Measurements from ENCODE around the gene NQO2. TPM values are rescaled to one million over a fixed set of nuclear protein-coding genes. Genes with fewer than 3 reads are reported as not detected.
A peak's percentile ranks its signal among the peaks of the same experiment; 100 is the strongest.

Gene NQO2
- total and polyA plus RNA-seq, 2 of the 13 experiments (the other 11 are each of a cell fraction or from before 2014, with no cell fraction given), result 32.2 to 56.5 TPM

DNA sequence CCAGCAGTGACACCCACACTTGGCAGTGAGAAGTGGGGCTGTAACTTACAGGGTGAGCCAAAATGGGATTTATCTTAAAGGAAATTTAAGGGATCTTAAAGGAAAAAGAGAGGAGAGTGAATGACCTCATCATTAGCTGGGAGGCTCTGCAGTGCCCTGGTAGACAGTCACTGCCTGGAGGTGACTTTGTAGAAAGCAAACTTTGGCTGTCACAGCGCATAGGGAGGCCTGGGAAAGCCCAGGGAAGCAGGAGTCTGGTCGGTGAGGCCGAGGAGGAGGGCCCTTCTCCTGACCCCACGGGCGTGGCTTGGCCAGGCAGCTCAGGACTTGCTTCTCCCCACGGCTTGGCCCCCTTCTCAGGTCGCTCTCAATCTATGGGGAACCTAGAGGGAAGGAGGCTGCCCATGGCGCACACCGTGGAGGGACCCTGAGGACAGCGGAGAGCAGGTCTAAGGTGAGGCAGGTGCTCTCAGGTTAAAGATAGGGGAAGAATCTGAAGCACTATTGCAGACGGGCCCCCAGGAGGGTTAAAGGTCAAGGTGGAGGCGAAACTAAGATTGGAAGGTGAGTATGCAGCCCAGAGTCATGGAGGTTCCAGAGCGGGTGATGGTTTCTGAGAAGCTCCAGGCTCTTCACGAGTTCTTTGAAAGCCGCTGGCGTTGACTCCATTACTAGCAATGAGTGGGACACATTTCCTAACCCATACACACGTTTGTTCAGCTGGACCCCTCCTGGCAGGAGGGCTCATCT, 53.0 kb downstream of the NQO2 start (continued):
- TF ChIP-seq, protein P1, sequence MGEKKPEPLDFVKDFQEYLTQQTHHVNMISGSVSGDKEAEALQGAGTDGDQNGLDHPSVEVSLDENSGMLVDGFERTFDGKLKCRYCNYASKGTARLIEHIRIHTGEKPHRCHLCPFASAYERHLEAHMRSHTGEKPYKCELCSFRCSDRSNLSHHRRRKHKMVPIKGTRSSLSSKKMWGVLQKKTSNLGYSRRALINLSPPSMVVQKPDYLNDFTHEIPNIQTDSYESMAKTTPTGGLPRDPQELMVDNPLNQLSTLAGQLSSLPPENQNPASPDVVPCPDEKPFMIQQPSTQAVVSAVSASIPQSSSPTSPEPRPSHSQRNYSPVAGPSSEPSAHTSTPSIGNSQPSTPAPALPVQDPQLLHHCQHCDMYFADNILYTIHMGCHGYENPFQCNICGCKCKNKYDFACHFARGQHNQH (CRISPR knock-in tag; IDR thresholded peaks at IDR 0.05), result peak; percentile 15; the same call in 1 of the 2 replicates
- TF ChIP-seq, protein P2, sequence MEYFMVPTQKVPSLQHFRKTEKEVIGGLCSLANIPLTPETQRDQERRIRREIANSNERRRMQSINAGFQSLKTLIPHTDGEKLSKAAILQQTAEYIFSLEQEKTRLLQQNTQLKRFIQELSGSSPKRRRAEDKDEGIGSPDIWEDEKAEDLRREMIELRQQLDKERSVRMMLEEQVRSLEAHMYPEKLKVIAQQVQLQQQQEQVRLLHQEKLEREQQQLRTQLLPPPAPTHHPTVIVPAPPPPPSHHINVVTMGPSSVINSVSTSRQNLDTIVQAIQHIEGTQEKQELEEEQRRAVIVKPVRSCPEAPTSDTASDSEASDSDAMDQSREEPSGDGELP (IDR thresholded peaks at IDR 0.05; ENCODE audit: borderline replicate concordance, low read depth), result peak; percentile 78
- TF ChIP-seq, protein P3, sequence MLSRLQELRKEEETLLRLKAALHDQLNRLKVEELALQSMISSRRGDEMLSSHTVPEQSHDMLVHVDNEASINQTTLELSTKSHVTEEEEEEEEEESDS (CRISPR knock-in tag; IDR thresholded peaks at IDR 0.05; ENCODE audit: borderline replicate concordance), result 0 out of 2 replicates have a peak, but pooled peaks have one; percentile 16
- TF ChIP-seq, protein P4, sequence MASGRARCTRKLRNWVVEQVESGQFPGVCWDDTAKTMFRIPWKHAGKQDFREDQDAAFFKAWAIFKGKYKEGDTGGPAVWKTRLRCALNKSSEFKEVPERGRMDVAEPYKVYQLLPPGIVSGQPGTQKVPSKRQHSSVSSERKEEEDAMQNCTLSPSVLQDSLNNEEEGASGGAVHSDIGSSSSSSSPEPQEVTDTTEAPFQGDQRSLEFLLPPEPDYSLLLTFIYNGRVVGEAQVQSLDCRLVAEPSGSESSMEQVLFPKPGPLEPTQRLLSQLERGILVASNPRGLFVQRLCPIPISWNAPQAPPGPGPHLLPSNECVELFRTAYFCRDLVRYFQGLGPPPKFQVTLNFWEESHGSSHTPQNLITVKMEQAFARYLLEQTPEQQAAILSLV (CRISPR knock-in tag; IDR thresholded peaks at IDR 0.05; ENCODE audit: borderline replicate concordance), result no peak; the same call in 1 of the 2 replicates
- 0 out of 2 replicates have a peak, but pooled peaks have one; percentile 66 for TF ChIP-seq ZNF230 (CRISPR knock-in tag; IDR thresholded peaks at IDR 0.05)
- peak; percentile 33 for TF ChIP-seq ESRRA (CRISPR knock-in tag; IDR thresholded peaks at IDR 0.05; ENCODE audit: low read depth)
- TF ChIP-seq CREB1 (IDR thresholded peaks at IDR 0.05), result peak; percentile 28; the same call in 1 of the 2 replicates
- no peak for TF ChIP-seq CREB1 (CRISPR knock-in tag; IDR thresholded peaks at IDR 0.05)
- no peak for TF ChIP-seq TP53 (CRISPR knock-in tag; conservative IDR thresholded peaks at IDR 0.05)
- 0 out of 2 replicates have a peak, but pooled peaks have one; percentile 43 for TF ChIP-seq ZBTB38 (CRISPR knock-in tag; IDR thresholded peaks at IDR 0.05)
- TF ChIP-seq ZSCAN29 (CRISPR knock-in tag; conservative IDR thresholded peaks at IDR 0.05), result 0 out of 2 replicates have a peak, but pooled peaks have one; percentile 16
- TF ChIP-seq, protein P5, sequence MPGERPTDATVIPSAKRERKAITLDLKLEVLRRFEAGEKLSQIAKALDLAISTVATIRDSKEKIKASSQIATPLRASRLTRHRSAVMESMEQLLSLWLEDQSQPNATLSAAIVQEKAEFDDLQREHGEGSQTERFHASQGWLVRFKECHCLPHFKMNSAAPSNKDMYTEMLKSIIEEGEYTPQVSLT (CRISPR knock-in tag; IDR thresholded peaks at IDR 0.05; ENCODE audit: borderline replicate concordance, low read depth), result no peak
- TF ChIP-seq MEIS1 (CRISPR knock-in tag; IDR thresholded peaks at IDR 0.05; ENCODE audit: borderline replicate concordance), result 0 out of 2 replicates have a peak, but pooled peaks have one; percentile 35
- TF ChIP-seq PTBP1 (IDR thresholded peaks at IDR 0.05; ENCODE audit: low read depth, low read length, poor library complexity, severe bottlenecking), result peak; percentile 21
- TF ChIP-seq ATF7 (IDR thresholded peaks at IDR 0.05), result peak; percentile 69
- no peak for TF ChIP-seq ATF7 (CRISPR knock-in tag; IDR thresholded peaks at IDR 0.05)
- peak; percentile 14; the same call in 1 of the 2 replicates for TF ChIP-seq ZNF605 (CRISPR knock-in tag; IDR thresholded peaks at IDR 0.05)
- peak; percentile 29 for TF ChIP-seq CEBPG (CRISPR knock-in tag; IDR thresholded peaks at IDR 0.05)
- no peak for TF ChIP-seq POGZ (CRISPR knock-in tag; IDR thresholded peaks at IDR 0.05)
- TF ChIP-seq, protein P6, sequence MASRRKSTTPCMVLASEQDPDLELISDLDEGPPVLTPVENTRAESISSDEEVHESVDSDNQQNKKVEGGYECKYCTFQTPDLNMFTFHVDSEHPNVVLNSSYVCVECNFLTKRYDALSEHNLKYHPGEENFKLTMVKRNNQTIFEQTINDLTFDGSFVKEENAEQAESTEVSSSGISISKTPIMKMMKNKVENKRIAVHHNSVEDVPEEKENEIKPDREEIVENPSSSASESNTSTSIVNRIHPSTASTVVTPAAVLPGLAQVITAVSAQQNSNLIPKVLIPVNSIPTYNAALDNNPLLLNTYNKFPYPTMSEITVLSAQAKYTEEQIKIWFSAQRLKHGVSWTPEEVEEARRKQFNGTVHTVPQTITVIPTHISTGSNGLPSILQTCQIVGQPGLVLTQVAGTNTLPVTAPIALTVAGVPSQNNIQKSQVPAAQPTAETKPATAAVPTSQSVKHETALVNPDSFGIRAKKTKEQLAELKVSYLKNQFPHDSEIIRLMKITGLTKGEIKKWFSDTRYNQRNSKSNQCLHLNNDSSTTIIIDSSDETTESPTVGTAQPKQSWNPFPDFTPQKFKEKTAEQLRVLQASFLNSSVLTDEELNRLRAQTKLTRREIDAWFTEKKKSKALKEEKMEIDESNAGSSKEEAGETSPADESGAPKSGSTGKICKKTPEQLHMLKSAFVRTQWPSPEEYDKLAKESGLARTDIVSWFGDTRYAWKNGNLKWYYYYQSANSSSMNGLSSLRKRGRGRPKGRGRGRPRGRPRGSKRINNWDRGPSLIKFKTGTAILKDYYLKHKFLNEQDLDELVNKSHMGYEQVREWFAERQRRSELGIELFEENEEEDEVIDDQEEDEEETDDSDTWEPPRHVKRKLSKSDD (CRISPR knock-in tag; IDR thresholded peaks at IDR 0.05; ENCODE audit: low read depth), result peak; percentile 15; the same call in 1 of the 2 replicates
